HG02763 (cell line): Measurements from ENCODE around the gene NSMCE4A.
"Not testable (repeated sequence)": the region's sequence is repeated elsewhere in the genome, so short reads cannot be mapped to it uniquely, and the experiment has no call there.

Experiments
- ATAC-seq: cut with Tn5 transposase; IDR thresholded peaks from one replicate; pipeline ENCODE4 v1.9.1; 2021; ENCODE audit warnings: mild to moderate bottlenecking, moderate library complexity; ENCODE audit not compliant: unreplicated experiment

NSMCE4A gene

DNA sequence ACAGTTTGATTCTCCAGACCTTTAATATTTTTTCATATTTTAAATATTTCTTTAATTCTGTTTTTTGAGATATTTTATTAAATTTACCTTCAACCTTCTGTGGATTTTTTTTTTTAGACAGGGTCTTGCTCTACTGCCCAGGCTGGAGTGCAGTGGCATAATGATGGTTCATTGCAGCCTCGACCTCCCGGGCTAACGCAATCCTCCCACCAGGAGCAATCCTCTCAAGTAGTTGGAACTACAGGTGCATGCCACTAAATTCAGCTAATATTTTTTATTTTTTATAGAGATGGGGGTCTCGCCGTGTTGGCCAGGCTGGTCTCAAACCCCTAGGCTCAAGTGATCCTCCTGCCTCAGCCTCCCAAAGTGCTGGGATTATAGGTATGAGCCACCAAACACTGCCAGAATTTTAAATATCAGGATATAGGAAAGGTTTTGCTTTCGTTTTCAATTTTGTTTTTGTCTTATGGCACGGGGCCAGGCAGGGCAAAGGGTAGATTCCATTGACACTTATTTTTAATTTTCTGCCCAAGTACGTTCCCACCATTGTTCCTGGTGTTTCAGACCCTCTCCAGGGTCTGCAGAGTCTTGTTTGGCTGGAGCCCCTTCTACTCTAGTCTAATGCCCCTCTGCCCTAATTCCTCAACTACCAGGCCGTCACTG, 15.1 kb upstream of the NSMCE4A start:
- ATAC-seq, result no peak

DNA sequence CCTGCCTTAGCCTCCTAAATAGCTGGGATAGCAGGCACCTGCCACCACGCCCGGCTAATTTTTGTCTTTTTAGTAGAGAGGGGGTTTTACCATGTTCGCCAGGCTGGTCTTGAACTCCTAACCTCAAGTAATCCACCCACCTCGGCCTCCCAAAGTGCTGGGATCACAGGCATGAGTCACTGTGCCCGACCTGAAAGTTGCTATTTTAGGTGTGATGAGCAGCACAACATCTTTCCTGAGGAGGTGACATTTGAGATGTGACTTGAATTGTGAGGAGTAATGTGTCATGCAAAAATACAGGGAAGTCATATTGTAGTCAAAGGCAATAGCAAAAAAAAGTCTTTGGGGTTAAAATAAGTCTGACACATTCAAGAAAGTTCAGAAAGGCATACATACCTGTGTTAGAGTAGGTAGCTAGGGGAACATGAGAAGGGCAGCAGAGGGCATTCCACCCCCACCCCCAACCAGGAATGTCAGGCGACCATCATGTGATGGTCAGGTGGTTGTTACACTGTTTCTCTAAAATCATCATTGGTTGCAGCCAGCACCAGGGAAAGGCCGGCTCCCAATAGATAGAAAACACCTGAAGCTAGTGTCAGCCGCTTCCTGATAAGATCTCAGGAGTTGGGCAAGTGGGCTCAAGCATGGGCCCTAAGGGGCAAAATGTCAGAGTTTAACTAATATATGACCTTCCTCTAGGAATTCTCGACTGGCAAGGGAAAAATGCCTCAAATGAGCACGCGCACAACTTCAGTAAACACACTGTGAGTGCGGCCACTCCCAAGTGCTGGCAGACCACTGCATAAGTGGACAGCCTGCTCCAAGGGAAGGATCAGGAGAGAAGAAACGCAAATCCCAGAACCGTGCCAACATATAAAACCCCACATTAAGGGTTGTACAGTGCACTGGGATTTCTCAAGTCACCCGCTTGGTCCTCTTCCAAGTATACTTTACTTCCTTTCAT, 13.6 kb upstream of the NSMCE4A start, which contains the start of gene TACC2:
Gene TACC2 (plus strand): TSS at position 803 of the 964 bp plus-strand sequence. CDS start 32,819 bp downstream, outside the sequence.
- ATAC-seq, result no peak

DNA sequence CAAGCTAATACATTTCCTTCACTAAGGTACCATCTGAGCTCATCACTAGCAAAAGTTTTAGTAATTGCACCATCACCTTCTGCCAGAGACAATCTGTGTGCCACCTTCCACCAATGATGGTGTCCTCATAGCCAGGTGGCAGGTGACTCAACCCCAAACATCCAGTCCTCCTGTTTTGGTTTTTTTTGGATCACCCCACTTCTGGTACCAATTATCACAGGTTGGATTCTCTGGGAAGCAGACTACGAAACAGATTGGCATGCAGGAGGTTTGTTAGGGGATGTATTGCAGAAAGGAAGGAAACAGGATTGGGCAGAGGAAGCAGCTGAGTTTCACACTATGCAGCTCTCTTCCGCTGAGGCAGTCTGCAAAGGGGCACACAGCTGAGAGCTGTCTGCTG, 9.4 kb upstream of the NSMCE4A start:
- ATAC-seq, result no peak

DNA sequence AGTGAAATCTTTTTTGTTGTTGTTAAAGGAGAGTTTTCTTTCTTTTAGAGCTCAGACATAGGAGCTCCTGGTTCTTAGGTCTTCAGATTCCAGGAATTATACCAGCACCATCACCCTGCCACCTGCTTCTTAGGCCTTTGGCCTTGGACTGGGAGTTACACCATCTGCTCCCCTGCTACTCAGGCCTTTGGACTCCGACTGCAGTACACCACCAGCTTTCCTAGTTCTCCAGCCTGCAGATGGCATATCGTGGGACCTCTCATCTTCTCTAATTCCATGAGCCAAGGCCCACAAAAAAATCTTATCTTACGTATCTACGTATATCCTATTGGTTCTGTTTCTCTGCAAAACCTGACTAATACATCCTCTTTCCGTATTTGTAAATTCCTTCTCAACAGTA, 8.8 kb upstream of the NSMCE4A start:
- no peak for ATAC-seq

DNA sequence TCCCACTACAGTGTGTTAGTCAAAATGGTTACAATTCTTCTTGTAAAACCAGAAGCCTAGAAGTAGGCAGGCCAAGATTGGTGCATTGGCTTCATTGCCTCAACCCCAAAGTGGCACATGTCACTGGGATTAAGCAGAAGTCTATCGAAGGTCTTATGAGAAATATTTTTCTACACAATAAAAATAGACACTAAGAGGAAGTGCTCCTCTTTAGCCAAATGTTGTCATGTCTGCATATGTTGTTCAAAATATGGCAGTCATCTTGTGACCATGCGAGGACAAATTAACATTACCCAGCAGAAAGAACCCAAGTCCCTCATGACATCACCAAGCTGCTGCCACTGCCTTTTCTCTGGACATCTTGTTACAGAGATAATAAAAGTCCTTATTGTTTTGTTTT, 6.3 kb upstream of the NSMCE4A start:
- no peak for ATAC-seq

DNA sequence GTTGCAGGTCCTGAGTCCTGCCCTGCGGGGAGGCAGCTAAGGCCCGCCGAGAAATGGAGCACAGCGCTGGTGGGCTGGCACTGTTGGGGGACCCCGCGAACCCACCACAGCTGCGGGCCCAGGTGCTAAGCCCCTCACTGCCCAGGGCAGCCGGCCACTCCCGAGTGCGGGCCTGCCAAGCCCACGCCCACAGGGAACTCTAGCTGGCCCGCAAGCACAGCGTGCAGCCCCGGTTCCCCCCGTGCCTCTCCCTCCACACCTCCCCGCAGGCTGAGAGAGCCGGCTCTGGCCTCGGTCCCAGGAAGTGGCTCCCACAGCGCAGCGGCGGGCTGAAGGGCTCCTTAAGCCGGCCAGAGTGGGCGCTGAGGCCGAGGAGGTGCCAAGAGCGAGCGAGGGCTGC, 3.5 kb upstream of the NSMCE4A start:
- ATAC-seq, result no peak

DNA sequence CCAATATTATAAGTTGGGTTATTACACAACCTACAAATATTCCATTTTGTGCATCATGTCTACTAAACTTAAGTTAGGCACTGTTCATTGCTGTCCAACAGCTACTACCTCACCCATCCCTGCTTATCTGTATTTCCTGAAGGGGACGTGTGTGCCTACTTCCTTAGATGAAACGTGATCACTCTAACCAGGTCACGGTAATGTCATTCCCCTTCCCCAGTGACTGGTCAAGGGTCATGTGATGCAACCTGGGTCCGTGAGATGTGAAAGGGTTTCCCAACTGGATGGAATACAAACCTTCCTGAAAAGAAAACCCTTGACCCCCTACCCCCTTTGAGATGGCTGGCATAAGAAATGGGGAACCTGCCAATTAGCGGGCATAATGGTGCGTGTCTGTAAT, 1.6 kb upstream of the NSMCE4A start:
- ATAC-seq, result no peak

DNA sequence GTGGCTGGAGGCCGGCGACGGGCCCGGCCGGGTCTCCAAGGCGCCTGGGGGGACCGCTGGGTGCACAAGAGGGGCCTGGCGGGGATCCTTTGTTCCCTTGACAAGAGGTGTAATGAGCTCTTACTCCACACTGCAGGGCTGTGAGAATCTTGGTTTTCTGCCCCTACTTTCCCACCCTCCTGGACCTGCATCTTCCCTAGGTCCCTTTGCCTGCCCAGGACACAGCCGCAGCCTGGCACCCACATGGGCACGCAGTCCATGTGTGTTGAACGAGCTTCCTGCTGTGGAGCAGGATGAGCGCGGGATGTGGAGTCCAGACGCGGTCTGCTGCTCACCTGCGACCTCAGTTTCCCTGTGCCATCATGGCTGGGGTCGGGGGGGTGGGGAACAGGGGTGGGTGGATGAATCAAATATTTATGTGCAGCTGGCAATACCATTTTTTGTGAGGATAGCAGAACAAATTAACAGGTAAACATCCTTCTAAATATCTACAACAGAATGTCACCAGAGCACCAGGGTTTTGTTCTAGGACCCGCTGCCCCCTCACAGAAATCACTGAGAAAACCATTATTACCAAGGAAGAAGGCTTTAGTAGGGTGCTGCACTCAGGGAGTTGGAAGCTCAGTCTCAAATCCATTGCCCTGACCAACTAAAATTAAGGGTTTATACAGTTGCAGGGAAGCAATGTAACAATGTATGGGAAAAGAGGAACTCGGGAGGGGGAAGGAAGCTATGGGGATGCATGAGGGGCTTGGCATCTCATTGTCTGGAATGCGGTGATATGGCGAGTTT, 474 bp upstream of the NSMCE4A start:
- ATAC-seq, result no peak

DNA sequence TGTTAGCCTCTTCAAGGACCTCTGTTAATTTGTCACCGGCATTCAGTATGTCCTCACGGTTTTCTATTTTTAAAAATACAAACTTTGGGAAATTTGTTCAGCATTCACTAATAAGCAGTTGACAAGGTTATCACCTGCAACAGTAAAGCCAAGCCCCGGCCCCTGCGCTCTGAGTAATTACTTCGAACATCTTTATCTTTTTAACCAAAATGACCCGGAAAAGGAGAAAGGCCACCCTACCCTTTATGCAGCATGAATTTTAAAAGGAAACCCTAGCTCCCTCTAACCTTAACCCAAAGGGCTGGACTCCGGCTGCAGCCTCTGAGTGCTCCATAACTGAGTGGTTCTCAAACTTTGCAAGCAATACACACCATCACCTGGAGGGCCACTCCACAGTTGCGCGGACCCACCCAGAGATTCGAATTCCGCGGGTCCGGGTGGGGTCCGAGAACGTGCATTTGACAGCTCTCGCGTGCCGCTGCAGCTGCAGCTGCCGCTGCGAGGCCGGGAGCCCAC, 940 bp downstream of the NSMCE4A start:
- no peak for ATAC-seq

DNA sequence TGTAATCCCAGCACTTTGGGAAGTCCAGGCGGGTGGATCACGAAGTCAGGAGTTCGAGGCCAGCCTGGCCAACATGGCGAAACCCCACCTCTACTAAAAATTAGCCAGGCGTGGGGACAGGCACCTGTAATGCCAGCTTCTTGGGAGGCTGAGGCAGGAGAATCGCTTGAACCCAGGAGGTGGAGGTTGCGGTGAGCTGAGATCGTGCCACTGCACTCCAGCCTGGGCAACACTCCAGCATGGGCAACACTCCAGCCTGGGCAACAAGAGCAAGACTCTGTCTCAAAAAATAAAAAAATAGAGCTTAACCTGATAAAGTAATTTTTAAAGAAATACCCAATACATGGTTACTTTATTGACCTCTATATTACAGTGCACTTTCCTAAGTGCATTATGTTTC, 5.9 kb downstream of the NSMCE4A start:
- not testable (repeated sequence) for ATAC-seq

DNA sequence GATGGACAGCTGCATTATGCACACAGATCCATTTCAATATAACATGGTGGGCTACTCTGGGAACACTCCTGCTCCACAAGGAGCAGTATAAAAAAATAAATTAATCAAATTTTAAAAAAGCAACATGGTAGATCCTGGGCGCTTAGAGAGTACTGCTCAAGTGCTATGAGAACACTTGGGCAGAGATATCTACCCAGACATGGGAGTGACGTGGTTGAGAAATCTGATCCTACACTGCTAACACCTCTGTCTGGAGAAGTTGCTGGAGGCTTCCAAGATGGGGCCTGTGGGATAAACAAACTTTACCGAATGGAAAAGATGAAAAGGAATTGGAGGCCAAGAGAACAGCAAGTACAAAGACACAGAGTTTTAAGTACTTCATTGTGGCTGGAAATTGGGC, 9.0 kb downstream of the NSMCE4A start:
- no peak for ATAC-seq

DNA sequence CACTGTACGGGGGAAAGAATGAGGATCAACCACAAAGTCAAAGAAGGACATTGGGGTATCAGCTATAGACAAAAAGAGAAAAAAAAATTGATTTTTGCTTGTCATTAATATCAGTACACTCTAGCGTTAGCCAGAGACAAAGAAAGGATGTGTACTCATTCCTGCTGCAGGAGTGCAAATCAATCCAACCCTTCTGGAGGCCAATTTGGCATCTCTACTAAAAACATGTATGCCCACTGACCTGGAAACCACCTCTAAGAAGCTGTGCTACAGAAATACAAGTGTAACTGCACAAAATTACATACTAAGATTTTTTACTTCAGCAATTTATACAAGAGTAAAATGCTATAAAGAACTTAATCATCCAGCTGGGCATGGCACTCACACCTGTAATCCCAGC, 13.6 kb downstream of the NSMCE4A start:
- no peak for ATAC-seq

DNA sequence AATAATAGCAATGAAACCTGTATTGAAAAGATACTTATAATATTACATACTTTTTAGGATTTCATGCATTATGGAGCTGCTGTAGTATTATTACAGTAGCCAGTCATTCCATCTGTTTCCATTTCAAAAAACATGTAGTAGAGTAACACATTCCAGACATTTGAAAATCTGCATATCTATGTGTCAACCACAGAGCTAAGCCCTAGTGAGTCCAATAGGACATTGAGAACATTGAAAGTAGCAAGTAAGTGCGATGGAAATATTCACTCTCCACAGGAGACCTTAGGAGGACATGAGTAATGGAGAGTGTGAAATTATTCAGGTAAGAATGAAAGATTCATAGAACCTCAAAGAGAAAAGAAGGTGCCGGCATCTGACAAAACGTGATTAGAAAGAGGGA, 15.3 kb downstream of the NSMCE4A start:
- ATAC-seq, result no peak

DNA sequence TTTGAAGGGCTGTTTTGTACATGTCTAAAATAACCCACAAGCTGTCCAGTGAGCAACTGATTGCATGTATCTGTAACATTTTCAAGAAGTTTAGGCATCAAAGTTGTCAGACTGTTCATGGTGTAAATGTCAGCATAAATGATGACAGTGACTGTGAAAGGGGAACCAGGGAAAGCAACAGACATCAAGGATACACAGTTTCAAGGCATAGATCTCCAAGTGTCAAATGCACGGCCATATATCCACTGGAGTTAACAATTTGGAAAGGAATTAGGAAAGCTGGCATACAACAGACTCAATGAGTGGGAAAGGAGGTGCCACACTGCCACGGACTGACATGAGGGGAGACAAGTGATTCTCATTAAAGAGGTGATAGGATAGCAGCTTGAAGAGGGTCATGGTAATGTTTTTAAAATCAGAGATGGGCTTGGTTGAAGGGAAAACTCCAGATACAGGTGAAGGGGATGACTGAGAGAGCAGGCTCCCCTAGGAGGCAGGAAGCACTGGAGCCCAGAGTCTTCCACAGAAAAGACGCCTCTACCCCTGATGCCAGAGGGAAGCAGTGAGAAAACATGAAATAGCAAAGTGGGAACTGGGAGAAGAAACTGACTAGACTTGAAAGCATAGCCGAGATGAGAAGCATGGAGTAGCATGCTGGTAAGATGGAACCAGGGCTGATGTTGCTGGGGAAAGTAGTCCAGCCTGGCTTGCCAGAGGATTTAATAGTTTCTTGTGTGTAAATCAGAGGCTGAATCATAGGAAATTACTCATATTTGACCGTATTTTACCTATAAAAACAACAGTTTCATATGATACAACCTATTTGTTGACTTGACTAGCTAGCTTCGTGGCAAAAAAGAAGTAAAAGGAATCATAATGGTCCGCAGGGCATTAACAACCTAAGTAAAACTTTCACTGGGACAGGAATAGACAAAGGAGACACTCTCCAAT, 18.6 kb downstream of the NSMCE4A start:
- ATAC-seq, result no peak

DNA sequence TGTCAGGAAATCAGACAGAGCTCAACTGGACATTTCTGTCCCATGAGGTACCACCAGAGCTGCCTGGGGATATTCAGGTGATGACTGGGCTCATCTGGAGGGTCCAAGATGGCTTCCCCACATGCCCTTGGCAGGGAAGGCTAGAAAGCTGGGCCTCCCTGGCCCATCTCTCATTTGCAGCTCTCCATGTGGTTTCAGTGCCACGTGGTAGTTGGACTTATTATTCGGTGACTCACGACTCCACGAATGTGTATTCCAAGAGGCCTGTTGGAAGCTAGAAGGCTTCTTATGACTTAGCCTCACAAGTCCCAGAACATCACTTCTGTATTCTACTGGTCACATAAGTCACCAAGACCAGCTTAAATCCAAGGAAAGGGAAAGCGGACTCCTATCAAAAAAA, 22.8 kb downstream of the NSMCE4A start:
- ATAC-seq, result no peak

DNA sequence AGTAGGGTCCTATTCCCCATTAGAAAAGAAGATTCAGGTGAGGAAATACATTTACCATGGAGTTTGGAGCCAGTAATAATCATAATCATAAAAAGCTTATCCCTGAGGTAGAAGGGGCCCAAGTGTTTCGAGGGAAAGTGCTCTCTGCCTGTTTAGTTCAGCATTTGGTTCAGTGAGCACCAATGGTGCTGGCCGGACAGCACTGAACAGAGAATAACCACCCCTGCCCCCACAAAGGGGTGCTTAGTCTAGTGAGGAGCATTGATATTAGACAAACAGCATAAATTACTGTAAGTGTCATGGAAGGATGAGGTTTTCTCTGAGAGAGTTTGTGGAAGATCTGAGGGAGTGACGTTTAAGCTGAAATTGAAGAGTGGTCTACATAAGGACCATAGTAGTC, 25.6 kb downstream of the NSMCE4A start:
- ATAC-seq, result no peak

DNA sequence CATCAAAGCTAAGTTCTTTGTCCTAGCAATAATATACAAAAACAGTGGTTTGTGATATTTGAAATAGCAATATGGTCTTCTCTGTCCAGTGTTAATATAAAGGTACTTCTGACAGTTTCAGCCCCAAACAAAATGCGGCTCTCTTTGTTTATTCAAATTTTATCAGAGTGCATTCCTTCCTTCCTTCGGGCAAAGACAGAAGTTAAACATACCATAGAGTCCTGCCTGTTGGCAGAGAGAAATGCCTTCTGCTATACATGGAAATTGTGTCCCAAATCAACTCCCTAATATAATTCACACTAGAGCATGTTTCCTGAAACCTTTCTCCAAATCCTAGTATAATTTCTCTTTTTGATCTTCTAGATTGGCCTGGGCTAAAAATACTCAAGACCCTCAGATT, 26.0 kb downstream of the NSMCE4A start:
- no peak for ATAC-seq

DNA sequence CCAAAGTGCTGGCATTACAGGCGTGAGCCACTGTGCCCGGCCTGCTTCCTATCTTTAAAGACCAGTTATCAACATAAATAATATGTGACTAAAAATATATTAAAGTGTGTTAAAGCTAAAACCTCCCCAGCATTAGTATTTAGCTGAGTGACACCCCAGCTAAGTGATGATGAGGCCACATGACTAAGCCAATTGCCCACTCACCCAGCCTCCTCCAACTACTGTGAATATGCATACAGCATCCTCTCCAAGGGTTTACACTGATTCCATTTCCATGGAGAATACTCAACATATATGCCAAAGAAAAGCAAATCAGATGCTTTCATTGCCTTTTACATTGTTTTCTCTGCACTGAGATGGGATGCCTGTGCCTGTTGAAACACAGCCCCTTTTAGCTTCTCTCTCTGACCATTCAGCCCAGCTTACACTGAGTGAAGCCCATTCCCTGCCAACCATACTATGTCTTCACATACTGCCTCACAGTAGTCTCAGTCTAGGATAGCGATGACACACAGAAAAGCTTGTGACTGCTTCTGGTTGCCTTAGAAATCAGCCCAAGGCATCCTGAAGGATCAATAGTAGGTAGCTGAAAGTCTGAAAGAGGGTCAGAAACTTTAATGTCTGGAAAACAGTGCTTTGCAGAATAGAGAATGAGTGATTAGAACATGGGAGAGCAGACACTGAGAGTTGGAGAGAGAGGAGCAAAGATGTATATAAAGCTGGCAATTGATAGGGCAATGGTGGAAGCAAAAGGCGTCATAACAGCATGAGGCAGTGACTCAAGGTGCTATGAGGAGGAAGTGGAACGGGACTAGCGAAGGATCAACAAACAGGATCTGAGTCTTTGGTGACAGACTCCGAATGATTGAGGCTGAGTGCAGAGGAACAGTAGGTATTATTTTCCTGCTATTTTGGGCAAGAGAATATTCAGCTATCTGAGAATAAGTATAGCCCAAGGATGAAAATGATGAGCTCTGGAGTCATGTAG, 27.4 kb downstream of the NSMCE4A start:
- ATAC-seq, result no peak
